HCEC 1CT (cell line): Measurements from ENCODE around the gene CTNNBIP1.

Source experiments
- DNase-seq: peaks from one replicate; pipeline ENCODE4 v3.0.0-alpha.2; 2017

The CTNNBIP1 gene

GRCh38 chr1:9852004-9852403, 58.1 kb downstream of the CTNNBIP1 start:
- no peak for DNase-seq

GRCh38 chr1:9850442-9851162, 59.5 kb downstream of the CTNNBIP1 start:
- DNase-seq, result no peak

GRCh38 chr1:9849691-9850441, 60.2 kb downstream of the CTNNBIP1 start:
- no peak for DNase-seq

- DNase-seq, result no peak
Observed at GRCh38 chr1:9848022-9848421, 62.0 kb downstream of the CTNNBIP1 start.

GRCh38 chr1:9847269-9847668, 62.8 kb downstream of the CTNNBIP1 start:
- no peak for DNase-seq

- DNase-seq, result no peak
Observed at GRCh38 chr1:9846611-9847171, 63.4 kb downstream of the CTNNBIP1 start.

- DNase-seq, result no peak
Observed at GRCh38 chr1:9845914-9846313, 64.2 kb downstream of the CTNNBIP1 start.

GRCh38 chr1:9844756-9845155, 65.3 kb downstream of the CTNNBIP1 start:
- DNase-seq, result no peak

GRCh38 chr1:9844106-9844505, 66.0 kb downstream of the CTNNBIP1 start:
- no peak for DNase-seq

GRCh38 chr1:9843576-9843945, 66.5 kb downstream of the CTNNBIP1 start:
- DNase-seq, result no peak

GRCh38 chr1:9842781-9843575, 67.1 kb downstream of the CTNNBIP1 start:
- no peak for DNase-seq

GRCh38 chr1:9842073-9842711, 67.9 kb downstream of the CTNNBIP1 start:
- DNase-seq, result no peak

- no peak for DNase-seq
Observed at GRCh38 chr1:9841460-9841859, 68.6 kb downstream of the CTNNBIP1 start.

GRCh38 chr1:9840176-9840575, 69.9 kb downstream of the CTNNBIP1 start:
- DNase-seq, result no peak

- no peak for DNase-seq
Observed at GRCh38 chr1:9838946-9839345, 71.1 kb downstream of the CTNNBIP1 start.

- DNase-seq, result no peak
Observed at GRCh38 chr1:9836632-9836960, 73.5 kb downstream of the CTNNBIP1 start.

- DNase-seq, result no peak
Observed at GRCh38 chr1:9835758-9836631, 74.1 kb downstream of the CTNNBIP1 start.

- DNase-seq, result no peak
Observed at GRCh38 chr1:9835404-9835757, 74.7 kb downstream of the CTNNBIP1 start.

GRCh38 chr1:9833632-9834031, 76.4 kb downstream of the CTNNBIP1 start:
- DNase-seq, result no peak

- peak; percentile 11 for DNase-seq
Observed at GRCh38 chr1:9827558-9828185, 82.4 kb downstream of the CTNNBIP1 start.

GRCh38 chr1:9826616-9827015, 83.5 kb downstream of the CTNNBIP1 start:
- DNase-seq, result no peak

- DNase-seq, result no peak
Observed at GRCh38 chr1:9826087-9826486, 84.0 kb downstream of the CTNNBIP1 start.
